Right atrium auricular region (tissue), 2 donors: ENCODE results near the gene ADAMTS4. TPM values are rescaled to one million over a fixed set of nuclear protein-coding genes. Genes with fewer than 3 reads are reported as not detected.
"Not testable (repeated sequence)": the region's sequence is repeated elsewhere in the genome, so short reads cannot be mapped to it uniquely, and the experiment has no call there.

ENCODE experiments used
- DNase-seq: peaks from one replicate; pipeline ENCODE4 v3.0.0-alpha.2; 2019; ENCODE audit warnings: low spot score
- H3K27ac ChIP-seq, 2 donors: fragments of 200-600 bp; sonication (generic); 1 replicate in 1 of 2; 2 replicates in 1 of 2; pipeline ENCODE4 v1.5.1; 2016 to 2019
- H3K27me3 ChIP-seq, 2 donors: fragments of 200-600 bp; sonication (generic); one replicate each; pipeline versions ENCODE4 v1.5.1 to v1.6.0; 2017 to 2019
- H3K36me3 ChIP-seq: fragments of 200-600 bp; sonication (generic); one replicate; pipeline ENCODE4 v1.5.1; 2016
- H3K4me1 ChIP-seq, 2 donors: fragments of 200-600 bp; sonication (generic); one replicate each; pipeline versions ENCODE4 v1.5.1 to v1.6.0; 2017 to 2019
- H3K4me3 ChIP-seq, 2 donors: fragments of 200-600 bp; sonication (generic); 1 replicate in 1 of 2; 2 replicates in 1 of 2; pipeline ENCODE4 v1.5.1; 2017 to 2019; ENCODE audit warnings: mild to moderate bottlenecking in 1 of 2, moderate library complexity in 1 of 2
- H3K9me3 ChIP-seq, 2 donors: fragments of 200-600 bp; sonication (generic); one replicate each; pipeline ENCODE4 v1.5.1; 2019
- total RNA-seq, 2 donors: library from RNA; depleted of rRNA; stranded (reverse); fragments of >200 nt; gene quantifications; one replicate each; pipeline ENCODE4 v1.1.0, GENCODE V29; 2016
- TF ChIP-seq, protein P1 (sequence below), 2 donors: fragments of 200-600 bp; sonication (generic); IDR thresholded peaks; one replicate each; pipeline ENCODE4 v1.5.1; 2019; ENCODE audit warnings: antibody characterized with exemption in 2 of 2

The ADAMTS4 gene
- total RNA-seq, 2 donors from 2014 or later, result 12.6 to 19.5 TPM

DNA sequence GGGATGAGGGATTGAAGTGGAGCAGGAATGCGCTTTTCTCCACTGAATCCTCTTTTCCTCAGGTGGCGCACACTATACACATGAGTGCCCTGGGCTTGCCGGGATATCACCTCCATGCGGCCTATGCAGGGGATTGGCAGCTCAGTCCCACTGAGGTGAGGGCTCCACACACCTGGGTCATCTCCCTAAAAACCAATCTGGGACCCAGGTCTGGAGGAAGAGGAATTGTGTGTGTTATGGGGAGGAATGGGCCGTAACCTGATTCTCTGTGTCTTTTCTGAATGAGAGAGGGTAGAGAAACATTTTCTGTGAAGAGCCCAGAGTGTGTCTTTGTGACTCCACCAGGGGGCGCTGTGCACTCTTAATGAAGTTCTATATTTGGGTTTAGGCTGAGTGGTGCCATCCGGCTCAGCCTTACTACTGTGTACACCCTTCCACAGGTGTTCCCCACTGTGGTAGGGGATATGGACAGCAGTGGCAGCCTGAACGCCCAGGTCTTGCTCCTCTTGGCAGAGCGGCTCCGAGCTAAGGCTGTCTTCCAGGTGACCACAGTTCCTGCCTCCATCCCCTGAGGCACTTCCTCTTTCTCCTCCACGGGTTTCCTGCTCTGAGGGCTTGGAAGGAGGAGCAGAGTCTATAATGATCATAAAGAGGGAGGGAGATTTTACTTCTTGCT lies 28.5 kb upstream of the ADAMTS4 start:
- Histone ChIP-seq H3K4me1 (peaks cover 0 to 27% of the 10 kb centered on the region in 2 donors), H3K9me3 (no peaks in the 10 kb centered on the region), H3K4me3 (peak overlapping the region; percentile 62 to 80), H3K27me3 (no peaks in the 10 kb centered on the region), H3K27ac (peak overlapping the region; percentile 84 to 94), H3K36me3 (peaks cover 28% of the 10 kb centered on the region)
- TF ChIP-seq, protein P1, sequence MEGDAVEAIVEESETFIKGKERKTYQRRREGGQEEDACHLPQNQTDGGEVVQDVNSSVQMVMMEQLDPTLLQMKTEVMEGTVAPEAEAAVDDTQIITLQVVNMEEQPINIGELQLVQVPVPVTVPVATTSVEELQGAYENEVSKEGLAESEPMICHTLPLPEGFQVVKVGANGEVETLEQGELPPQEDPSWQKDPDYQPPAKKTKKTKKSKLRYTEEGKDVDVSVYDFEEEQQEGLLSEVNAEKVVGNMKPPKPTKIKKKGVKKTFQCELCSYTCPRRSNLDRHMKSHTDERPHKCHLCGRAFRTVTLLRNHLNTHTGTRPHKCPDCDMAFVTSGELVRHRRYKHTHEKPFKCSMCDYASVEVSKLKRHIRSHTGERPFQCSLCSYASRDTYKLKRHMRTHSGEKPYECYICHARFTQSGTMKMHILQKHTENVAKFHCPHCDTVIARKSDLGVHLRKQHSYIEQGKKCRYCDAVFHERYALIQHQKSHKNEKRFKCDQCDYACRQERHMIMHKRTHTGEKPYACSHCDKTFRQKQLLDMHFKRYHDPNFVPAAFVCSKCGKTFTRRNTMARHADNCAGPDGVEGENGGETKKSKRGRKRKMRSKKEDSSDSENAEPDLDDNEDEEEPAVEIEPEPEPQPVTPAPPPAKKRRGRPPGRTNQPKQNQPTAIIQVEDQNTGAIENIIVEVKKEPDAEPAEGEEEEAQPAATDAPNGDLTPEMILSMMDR (IDR thresholded peaks at IDR 0.05), result peak; percentile 72 to 95
- peak; percentile 88 for DNase-seq

DNA sequence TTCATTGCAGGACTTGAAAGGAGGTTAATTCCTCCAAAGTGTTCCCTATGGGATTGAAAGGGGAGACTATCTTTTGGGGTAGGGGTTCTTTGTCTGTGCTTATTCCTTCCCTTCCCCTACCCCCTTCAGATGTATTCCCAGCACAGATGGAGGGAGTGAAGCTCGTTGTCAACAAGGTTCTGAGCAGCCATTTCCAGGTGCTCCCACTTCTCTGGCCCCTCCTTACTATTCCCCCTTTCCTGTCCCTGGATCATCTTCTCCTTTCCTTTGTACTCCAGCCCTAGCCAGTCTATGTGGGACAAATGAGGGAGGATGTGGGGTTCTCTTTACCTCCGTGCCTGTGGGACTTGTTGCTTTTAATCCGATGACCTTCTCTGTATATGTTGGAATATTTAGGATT lies 27.9 kb upstream of the ADAMTS4 start:
- H3K27me3 ChIP-seq, result no peaks in the 10 kb centered on the region
- H3K27ac ChIP-seq, result peak overlapping the region; percentile 84 to 94
- TF ChIP-seq, protein P1 (IDR thresholded peaks at IDR 0.05), result no peak
- H3K4me1 ChIP-seq, result peaks cover 0 to 27% of the 10 kb centered on the region in 2 donors
- H3K9me3 ChIP-seq, result no peaks in the 10 kb centered on the region
- DNase-seq, result no peak
- H3K36me3 ChIP-seq, result peaks cover 28% of the 10 kb centered on the region
- H3K4me3 ChIP-seq, result peak overlapping the region; percentile 62 to 80

DNA sequence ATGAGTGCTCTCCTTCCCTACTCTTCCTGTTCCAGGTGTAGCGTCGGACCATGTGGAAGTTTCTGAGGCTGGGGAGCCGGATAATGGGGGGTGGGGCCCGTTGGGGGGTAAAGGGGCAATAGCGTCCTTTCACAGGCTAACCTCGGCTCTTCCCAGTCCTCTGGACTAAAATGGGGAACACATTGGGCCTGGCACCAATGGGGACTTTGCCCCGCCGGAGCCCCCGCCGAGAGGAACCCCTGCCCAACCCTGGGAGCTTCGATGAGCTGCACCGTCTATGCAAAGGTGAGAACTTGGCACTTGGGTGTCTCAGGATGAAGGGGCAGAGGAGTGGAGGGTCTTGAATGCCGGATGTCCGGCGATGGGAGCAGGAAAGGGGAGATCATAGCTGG lies 27.5 kb upstream of the ADAMTS4 start:
- Histone ChIP-seq H3K27ac (peak overlapping the region; percentile 84 to 94), H3K9me3 (no peaks in the 10 kb centered on the region), H3K36me3 (peaks cover 28% of the 10 kb centered on the region), H3K4me1 (peaks cover 0 to 27% of the 10 kb centered on the region in 2 donors), H3K27me3 (no peaks in the 10 kb centered on the region), H3K4me3 (peak overlapping the region; percentile 62 to 80)
- TF ChIP-seq, protein P1 (IDR thresholded peaks at IDR 0.05), result no peak
- no peak for DNase-seq

DNA sequence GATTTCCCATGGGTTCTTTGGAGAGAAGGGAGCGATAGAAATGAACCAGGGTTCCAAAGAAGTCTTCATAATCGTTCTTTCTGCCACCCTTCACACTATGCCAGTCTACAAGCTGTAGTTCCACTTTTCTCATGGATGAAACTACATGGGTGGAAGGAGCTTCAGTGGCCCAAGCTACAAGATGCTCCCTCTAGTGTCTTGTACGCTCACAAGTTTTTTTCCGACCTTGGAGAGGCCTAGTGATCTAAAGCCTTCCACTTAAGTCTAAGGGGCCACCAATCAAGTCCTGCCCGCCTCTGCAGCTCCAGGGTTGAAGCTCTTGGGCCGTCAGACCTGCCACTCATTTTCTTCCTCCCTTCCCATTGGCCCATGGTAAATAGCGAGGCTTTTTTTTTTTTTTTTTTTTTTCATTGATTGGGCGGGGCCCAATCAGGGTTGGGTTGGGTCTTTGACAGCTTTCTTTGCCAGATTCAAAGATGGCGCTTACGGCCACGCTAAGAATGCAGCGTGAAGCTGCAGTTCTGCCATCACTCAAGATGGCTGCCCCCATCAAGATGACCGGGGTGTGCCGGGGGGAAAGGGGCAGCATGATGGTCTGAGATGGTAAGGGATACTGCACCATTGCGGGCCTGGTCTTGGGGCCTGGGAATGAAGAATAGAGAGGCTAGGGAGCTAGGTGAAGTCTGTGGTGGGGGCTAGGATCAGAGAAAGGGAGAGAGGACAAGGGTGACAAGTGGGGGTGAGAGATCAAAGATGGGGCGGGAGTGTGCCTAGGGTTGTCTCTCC lies 26.9 kb upstream of the ADAMTS4 start, which contains the start of gene TOMM40L:
TSS of gene TOMM40L (plus strand) at position 527 of the 786 bp plus-strand sequence. CDS start 430 bp downstream, outside the sequence.
- DNase-seq, result peak; percentile 97
- peak within 1 kb of the TSS; percentile 62 to 80 for H3K4me3 ChIP-seq
- H3K27me3 ChIP-seq, result no peaks in the 10 kb centered on the region
- TF ChIP-seq, protein P1 (IDR thresholded peaks at IDR 0.05), result peak in 1 of 2 donors; percentile 65
- H3K4me1 ChIP-seq, result peaks cover 0 to 27% of the 10 kb centered on the region in 2 donors
- H3K36me3 ChIP-seq, result peaks cover 27% of the 10 kb centered on the region
- H3K27ac ChIP-seq, result peak within 1 kb of the TSS; percentile 84 to 94
- no peaks in the 10 kb centered on the region for H3K9me3 ChIP-seq

DNA sequence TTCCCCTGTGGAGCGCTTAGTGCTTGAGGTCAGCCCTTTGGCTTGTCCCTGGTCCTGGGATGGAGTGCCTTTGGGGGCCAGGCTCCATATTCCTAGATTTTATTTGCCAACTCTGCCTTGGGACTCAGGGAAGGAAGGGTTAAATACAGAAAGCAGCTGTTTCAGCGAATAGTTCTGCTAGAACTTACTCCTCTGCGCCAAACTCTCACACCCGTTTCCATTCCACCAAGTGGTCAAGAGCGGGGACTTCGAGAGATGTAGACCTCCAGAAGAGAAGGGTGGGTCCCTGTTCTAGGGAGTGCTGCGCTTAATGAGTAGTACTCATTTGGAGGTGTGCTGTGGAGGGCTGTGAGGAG lies 26.3 kb upstream of the ADAMTS4 start:
- peaks cover 22% of the 10 kb centered on the region for H3K36me3 ChIP-seq
- H3K4me3 ChIP-seq, result no peak overlapping the region
- TF ChIP-seq, protein P1 (IDR thresholded peaks at IDR 0.05), result no peak
- H3K9me3 ChIP-seq, result no peaks in the 10 kb centered on the region
- H3K4me1 ChIP-seq, result peaks cover 0 to 27% of the 10 kb centered on the region in 2 donors
- no peaks in the 10 kb centered on the region for H3K27me3 ChIP-seq
- peak overlapping the region; percentile 54 to 62 for H3K27ac ChIP-seq
- DNase-seq, result no peak

DNA sequence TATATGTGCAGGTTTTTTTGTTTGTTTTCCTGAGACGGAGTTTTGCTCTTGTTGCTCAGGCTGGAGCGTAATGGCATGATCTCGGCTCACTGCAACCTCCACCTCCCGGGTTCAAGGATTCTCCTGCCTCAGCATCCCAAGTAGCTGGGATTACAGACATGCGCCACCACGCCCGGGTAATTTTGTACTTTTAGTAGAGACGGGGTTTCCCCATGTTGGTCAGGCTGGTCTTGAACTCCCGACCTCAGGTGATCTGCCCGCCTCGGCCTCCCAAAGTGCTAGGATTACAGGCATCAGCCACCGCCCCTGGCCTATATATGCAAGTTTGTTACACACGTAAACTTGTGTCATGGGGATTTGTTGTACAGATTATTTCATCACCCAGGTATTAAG lies 25.8 kb upstream of the ADAMTS4 start:
- H3K4me3 ChIP-seq, DNase-seq, H3K27me3 ChIP-seq, H3K9me3 ChIP-seq: not testable (repeated sequence)
- Histone ChIP-seq H3K27ac (peak overlapping the region in 1 of 2 donors; percentile 54), H3K4me1 (peaks cover 0 to 27% of the 10 kb centered on the region in 2 donors), H3K36me3 (peaks cover 17% of the 10 kb centered on the region)
